NCI-H187 (cell line): ENCODE data around the gene FOXO6.

Experiments
- DNase-seq, 2 experiments: peaks; one replicate each; lab custom pipeline; 2025; lab: John Stamatoyannopoulos, UW

FOXO6 gene

DNA sequence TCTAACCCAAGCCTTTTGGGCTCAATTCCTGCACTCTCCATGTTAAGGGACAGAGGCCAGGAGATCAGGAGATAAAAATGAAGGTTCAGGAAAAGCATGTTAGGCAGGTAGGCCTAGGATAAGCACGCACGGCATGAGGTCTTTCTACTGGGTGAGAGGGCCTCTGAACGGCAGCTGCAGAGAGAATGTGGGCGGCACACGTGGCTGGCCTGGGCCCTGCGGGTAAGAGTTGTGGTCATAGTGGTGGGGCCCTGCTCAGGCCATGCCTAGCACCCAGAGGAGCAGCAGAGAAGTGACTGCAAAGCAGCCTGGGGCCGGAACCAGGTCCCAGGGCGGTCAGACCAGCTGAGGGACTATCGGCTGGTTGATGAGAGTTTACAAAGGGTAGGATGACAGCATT is 7.5 kb upstream of the FOXO6 start:
- no peak for DNase-seq

- no peak for DNase-seq
Observed at GRCh38 chr1:41354956-41355355, 6.3 kb upstream of the FOXO6 start.

GRCh38 chr1:41355356-41355755 is 5.9 kb upstream of the FOXO6 start:
- no peak for DNase-seq

- DNase-seq, result no peak
Observed at GRCh38 chr1:41355761-41356160, 5.5 kb upstream of the FOXO6 start.

DNA sequence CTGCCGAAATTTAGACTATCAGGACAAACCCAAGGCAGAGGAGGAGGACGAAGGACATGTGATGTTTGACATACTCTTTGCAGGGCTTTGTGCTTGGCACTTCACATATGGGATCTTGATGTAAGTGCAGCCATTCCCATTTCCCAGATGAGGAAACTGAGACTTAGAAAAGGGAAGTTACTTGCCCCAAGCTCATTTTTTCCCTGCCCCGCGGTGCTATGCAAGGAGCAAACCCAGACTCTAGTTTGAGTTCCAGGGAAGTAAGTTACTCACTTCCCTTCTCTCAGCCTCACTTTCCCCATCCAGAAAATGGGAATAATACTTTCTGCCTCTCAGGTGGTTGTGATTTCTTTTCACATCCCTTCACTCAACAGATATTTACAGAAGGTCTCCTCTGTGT is 4.5 kb upstream of the FOXO6 start:
- DNase-seq, result no peak

DNA sequence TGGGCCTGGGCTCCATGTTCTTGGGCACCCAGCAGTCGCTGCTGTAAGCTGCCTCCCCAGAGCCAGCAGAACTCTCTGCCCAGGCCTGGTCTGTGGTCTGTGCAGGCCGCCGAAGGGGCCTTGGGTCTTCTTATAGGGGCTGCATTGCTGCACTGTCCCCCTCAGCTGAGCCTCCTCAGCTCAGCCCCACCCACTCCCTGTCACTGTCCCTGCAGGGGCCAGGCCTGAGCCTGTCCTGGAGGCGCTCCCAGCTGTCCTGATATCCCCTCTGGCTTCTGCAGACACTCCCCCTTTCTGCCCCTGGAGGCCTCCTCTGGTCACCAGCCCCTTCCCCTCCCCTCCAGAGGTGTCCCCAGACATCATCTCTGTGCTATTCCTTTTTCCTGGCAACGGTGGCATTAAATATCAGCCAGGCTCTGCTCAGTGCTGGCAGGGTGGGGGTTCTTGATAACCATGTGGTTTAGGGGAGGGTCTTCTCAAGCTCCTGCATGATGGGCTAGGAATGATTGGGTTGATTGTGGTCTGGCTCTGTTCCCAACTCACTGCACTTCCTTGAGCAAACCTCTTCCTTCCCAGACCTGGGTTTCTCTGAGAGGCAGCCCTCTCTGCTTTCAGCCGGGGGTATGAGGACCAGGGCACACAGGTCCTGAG is 3.7 kb upstream of the FOXO6 start:
- no peak for DNase-seq

GRCh38 chr1:41358131-41359021 is 2.9 kb upstream of the FOXO6 start:
- DNase-seq, result no peak

DNA sequence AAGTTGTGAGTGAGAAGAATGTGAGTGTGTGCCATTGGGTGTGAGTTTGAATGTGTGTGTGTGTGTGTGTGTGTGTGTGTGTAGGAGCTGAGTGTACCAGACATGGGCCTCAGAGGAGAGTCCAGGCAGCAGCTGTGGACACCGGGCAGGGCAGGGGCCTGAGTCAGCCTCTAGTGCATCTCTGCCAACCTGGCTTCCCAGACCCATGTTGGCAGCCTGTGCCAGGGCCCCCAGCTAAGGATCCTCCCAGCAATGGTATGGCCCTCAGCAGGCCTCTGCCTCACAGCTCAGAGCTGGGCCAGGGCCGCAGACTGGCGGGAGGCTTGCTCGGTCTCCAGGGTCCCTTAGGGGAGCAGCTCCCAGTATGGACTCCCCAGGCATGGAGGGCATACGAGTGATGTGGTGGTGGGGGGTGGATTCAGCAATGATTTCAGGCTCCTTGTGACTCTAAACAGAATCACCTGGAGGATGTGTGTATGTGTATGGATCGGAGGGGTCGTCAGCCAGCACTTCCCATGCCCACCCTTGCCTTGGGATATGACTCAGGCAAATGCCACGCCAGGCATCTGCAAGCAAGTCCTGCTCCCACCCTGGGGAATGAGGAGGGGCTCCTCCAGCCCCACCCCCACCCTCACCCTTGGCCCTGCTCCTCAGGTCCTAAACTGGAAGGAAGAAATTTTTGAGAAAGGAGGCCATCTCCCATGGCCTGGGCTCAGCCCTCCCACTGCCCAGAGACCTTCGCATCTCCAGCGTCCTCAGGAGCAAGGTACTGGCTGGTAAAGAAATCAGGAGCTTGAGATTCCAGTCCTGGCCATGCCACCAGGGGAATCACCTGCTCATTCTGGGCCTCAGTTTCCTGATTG is 1.8 kb upstream of the FOXO6 start:
- DNase-seq, result no peak

GRCh38 chr1:41360074-41360785 is 1.0 kb upstream of the FOXO6 start:
- DNase-seq, result peak in 1 of 2 experiments; percentile 39

- DNase-seq, result no peak
Observed at GRCh38 chr1:41361495-41362356, 492 bp downstream of the FOXO6 start.

DNA sequence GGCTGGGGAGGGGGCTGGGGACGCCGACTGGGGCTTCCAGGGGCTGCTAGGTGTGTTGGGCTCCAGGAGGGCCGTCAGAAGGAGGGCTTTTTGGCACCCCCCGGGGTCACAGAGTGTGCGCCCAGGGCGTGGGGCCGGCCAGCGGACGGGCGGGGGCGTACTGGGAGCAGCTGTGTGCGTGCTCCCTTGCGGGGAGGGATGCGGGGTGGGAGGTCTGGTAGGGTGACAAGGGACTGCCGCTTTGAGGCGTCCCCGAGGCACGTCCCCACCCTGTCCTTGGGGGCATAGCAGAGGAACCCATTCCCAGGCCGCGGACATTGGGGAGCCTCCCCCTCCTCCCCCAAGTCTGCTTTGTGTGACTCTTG is 1.1 kb downstream of the FOXO6 start:
- DNase-seq, result no peak

GRCh38 chr1:41362749-41363590 is 1.7 kb downstream of the FOXO6 start:
- DNase-seq, result no peak

- DNase-seq, result no peak
Observed at GRCh38 chr1:41363591-41364320, 2.5 kb downstream of the FOXO6 start.

GRCh38 chr1:41364442-41365319 is 3.4 kb downstream of the FOXO6 start:
- DNase-seq, result no peak

GRCh38 chr1:41365320-41365633 is 4.0 kb downstream of the FOXO6 start:
- DNase-seq, result no peak

DNA sequence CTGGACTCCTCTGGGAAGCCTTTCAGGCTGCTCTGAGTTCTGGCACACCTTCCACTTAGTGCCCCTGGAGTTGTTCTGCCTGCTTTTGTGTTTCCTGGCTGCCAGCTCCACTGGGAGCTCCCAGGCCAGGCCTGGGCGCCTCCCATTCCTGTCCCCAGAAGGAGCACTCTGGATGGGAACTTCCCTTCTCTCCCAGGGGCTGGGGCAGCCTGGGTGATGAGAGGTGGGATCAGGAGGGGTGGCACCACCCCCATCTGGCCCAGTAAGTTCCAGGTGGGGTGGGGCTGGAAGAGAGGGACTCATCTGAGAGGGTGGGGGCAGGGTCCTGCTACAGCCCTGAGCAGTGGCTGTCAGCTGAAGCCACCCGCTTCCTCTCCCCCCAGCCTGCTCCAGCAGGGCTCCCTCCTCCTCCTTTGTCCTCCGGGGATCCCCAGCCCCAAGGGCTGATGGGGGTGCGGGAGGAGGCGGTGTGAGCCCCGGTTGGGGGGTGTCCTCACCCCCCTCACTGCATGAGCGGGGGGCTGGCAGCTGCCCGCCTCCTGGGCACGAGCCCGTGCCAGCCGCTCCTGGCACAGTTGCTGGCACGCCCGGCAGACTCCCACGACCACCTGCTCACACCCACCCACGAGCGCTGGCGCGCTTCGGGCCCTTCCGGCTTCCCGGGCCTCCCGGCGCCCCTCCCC is 4.7 kb downstream of the FOXO6 start:
- no peak for DNase-seq

DNA sequence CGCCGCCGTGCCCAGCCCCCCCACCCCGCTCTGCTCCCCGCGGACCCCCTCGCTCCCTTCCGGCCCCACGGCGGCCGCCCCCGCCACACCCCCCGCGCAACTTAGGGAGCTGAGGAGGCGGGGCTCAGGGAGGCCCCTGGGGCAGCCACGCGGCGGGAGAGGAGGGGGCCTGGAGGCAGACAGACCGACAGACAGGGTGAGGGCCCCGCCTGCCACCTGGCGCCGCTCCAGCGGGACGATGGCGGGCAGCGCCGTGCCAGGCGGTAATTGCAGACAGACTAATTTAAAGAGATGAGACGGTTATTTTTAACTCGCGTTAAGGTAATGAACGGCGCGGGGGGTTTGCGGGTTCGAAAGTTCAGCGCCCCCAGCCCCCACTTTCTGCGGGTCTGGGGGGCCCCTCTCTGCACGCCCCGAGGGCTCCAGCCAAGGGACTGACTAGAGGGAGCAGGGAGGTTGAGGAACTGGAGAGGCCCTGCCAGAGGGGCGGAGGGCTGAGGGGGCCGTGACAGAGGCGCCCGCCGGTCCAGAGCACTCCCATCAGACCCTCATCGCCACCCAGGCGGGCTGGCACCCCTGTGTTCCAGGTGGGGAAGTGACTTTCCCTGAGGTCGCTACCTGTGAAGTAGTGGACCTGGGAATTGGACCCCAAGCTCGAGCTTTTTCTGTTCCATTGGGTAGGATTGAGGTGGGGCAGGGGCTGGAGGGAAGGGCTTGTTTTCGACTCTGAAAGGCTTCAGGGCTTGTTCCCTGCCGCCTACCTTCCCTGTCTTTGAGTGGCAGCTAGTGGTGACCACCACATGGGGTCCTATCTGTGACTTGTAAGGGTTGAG is 5.4 kb downstream of the FOXO6 start:
- DNase-seq, result no peak
